DLD1 (cell line): ENCODE results near the gene NCF1.
"Not testable (repeated sequence)": the region's sequence is repeated elsewhere in the genome, so short reads cannot be mapped to it uniquely, and the experiment has no call there.

Source experiments
- in situ Hi-C: cut with HindIII; loops from 2 replicates; pipeline ENCODE4 v1.10.0; 2017; ENCODE audit warnings: low sequenced_read_pairs

NCF1 gene

DNA sequence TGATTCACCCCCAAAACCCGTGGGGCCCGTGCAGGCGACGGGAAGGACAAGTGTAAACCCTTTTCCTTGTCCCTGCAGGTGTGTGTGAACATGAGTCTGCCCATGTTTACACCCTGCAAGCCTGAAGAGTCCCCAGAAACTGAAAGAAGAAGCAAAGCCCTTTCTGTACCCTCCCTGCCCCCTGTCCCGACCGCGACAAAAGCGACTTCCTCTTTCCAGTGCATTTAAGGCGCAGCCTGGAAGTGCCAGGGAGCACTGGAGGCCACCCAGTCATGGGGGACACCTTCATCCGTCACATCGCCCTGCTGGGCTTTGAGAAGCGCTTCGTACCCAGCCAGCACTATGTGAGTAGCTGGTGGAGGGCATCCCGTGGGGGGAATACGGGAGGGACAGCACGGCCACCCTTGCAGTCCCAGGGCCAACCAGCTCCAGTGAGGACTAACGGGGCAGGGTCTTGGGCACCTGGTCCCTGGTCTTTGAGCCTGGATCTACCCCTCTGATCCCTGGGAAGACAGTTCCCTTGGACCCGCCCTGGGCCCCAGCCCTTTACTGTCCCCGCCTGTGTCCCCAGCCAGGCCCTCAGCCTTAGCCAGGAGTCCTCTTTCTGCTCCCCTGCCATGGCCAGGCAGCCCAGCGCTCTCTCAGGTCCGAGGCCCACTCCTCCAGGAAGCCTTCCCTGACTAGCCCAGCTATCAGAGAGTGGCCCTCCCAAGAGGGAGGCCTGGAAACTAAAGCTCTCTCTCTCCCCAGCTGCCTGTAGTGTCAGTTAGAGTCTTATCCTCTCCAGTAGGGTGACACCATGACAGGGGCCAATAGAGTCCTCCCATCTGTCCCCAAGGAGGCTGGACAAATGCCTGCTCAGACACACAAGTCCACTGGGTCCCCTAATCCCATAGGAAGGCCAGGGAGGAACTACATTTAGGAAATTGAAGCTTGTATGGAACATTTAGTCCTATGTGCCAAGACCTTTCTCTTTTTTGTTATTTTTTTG, at the start of gene NCF1:
NCF1 (plus strand) TSS at position 252 of the 991 bp plus-strand sequence; CDS start at position 273, 21 bp downstream.
- in situ Hi-C loops, result not testable (repeated sequence)

DNA sequence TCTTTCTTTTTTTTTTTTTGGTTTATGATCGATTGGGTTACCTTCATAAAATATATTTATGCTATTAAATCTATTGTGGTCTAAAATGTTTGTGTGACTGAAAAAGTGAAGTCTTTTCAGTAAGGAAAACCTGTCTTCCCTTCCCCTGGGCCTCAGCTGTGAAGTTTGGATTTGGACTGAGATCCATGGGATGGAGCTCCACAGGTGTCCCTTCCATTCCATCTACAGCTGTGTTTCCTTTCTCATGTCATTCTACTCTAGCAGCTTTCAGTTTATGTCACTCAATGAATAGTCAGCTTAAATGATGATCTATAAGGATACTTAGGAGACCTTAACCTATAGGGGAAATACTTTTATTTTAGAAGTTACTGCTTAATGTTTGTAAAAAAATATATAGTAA, 48.0 kb upstream of the NCF1 start:
- in situ Hi-C loops, result no loop called here

DNA sequence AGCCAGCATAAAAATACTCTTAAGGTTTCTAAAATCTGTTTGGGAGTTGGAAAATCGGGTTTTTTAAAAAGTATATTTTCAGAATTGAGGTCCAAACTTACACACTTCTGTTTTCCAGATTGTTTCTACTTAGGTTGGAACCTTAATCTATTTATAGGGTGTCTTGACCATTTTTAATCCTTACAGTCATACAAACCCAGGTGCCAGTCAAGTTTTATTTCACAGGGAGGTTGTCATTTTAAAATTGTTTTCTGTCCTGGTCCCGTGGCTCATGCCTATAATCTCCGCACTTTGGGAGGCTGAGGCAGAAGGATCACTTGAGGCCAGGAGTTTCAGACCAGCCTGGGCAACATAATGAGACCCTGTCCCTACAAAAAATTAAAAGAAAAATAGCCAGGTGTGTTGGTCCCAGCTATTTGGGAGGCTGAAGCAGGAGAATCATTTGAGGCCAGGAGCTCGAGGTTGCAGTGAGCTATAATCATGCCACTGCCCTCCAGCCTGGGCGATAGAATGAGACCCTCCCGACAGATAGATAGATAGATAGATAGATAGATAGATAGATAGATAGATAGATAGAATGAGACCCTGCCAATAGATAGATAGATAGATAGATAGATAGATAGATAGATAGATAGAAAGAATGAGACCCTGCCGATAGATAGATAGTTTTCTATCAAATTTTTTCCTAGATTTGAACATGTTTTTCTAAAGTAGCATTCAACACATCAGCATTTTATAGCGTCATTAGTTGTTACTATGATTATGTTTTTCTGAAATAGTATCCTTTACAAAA, 47.3 kb upstream of the NCF1 start:
- in situ Hi-C loops, result no loop called here

DNA sequence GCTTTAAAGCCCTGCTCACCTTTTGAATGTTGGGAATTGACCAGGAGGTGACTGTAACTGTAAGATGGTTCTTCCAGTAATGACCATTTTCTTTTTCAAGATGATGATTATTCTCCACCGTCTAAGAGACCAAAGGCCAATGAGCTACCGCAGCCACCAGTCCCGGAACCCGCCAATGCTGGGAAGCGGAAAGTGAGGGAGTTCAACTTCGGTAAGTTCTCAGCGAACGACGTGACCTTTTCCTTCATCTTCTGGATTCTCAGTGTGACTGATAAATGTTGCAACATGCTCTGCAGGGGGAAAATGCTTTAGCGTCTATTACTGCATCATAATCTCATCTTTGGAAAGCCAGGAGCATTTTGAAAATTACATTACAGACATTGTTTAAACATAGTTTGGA, 45.1 kb upstream of the NCF1 start:
- in situ Hi-C loops, result not testable (repeated sequence)

DNA sequence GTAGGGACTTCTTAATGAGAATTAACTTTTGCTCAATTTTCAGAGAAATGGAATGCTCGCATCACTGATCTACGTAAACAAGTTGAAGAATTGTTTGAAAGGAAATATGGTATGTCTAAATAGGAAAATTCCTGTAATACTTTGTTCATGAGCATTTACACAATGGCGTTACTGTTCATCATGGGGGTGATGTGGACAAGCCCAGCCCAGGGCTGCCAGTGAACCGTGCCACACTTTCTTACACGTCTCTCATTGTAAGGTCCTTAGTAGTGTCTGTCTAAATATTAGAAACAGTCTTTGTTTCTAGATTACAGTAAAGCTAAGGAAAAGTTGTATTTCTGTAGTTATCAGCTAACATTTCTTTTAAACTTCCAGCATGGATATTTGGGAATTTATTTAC, 43.6 kb upstream of the NCF1 start:
- in situ Hi-C loops, result not testable (repeated sequence)

DNA sequence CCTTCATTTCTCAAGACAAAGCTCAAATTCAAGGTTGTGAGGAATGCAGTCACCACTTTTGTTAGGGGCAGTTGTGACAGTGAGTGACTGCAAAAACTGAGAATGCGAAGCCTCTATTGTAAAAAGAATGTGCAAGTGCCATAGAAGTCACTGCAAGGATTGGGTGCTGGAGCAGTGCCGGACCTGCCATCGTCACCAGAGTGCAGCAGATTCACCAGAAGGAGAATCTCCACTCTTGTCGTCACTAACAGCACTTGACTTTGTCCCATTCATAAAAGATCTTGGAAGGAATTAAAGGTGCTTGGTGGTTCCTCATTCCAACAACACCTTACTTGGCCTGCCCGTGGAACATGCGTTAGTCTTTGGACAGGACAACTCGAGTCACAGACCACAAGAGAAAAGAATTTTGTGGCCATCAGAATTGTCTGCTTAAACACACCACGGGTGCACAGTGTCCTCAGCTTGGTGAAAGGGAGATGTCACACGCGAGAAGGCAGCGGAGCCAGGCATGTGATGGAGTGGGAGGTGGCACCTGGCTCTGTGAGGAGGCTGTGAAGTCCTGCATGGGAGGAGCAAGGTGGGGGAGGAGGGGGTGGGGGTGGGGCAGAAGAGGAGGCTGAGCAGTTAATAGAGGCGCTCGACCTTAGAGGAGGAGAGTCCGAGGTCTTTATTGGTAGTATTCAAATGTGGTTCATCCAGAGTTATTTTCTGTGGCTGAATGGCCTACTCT, 33.7 kb upstream of the NCF1 start:
- in situ Hi-C loops, result not testable (repeated sequence)

DNA sequence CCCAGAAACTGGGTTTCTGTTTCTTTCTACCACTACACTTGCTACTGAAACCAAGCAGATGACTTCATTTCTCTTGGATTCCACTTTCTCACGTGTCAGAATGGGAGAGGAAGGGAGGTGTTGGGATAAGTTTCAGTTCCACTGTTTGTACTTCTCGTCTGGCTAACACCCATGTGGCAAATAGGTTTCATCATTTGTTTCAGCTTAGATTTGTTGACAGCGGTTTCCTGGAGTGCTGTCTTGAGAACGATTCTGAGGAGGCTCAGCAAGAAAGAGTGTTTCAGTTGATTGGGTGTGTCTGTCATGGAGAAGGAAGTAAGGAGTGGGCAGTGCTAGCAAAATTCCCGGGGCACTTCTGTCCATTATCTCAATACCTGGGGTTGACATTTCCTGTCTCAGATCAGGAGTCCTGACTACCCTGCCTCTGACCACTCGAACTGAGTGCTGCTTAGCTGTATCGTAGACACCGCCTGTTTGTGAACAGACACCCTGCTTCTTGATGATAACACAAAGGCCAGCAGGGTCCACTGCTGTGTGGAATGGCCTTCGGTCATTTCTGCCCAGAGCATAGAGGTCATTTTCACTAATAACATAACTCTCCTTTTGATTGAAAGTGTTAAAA, 29.8 kb upstream of the NCF1 start:
- in situ Hi-C loops, result not testable (repeated sequence)

DNA sequence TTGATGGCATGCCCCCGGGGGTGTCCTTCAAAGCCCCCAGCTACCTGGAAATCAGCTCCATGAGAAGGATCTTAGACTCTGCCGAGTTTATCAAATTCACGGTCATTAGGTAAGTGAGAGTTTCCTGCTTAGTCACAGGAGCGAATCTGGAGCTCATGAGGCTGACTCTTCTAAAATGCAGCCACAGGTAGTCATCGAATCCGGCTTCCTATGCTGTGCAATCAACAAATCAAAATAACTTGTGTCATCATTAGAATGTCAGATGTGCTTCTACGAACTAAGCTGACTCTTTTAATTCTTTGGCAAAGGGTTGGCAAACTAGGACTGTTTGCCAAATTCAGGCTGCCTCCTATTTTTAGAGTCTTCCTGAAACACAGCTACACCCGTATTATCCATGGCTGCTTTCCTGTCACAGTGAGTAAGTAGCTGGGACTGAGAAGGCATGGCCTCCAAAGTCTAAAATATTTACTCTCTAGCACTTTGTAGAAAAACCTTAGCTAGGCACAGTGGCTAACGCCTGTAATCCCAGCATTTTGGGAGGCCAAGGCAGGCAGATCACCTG, 19.8 kb upstream of the NCF1 start:
- in situ Hi-C loops, result not testable (repeated sequence)

DNA sequence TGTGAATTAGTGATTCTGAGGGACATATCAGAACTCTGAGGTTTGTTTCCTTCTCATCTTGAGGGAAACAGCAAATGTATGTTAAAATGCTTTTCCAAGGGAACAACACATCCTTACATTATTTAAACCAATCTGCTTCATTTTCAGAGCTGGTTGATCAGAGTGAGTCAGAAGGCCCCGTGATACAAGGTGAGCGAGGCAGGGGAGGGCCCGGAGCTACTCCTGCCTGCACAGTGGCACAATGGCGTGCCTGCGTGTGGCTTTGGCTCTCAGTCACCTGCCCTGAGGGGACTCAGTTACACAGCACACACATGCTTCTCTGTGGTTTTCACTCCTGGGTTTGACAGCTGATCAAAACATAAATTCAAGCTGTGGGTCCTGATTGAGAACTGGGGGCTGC, 17.1 kb upstream of the NCF1 start:
- in situ Hi-C loops, result not testable (repeated sequence)

DNA sequence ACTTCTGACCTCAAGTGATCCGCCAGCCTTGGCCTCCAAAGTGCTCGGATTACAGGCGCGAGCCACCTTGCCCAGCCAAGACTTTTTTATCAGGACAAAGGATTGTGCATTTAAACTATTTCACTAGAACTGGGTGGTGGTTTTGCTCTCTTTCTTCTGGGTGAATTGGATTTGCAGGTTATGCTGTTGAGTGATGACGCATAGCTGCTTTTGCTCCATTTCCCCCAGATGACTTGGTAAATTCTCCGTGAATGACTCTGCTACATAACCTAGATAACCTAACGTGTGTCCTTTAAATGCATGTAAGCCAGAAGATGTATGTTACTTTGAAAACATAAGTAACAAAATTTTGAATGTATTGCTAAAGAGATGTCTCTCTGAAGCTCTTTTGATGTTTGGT, 15.5 kb upstream of the NCF1 start:
- in situ Hi-C loops, result not testable (repeated sequence)

DNA sequence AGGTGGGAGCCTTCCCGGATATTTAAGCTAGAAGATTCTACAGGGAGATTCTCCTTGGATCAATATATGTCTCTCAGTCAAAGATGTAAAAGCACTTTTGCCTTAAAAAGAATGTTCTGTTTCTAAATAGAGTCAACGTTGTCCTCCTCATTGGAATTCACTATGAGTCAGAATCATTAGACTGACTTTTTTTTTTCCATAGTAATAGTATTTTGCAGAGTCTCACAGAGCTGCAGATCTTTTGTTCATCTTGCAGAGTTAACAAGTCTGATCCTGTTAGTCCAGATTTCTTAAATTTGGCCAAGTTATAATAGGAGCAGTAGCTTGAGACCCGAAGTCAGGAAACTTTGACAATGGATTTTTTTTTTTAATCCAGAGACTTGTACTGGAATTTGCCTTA, 14.8 kb upstream of the NCF1 start:
- in situ Hi-C loops, result not testable (repeated sequence)

DNA sequence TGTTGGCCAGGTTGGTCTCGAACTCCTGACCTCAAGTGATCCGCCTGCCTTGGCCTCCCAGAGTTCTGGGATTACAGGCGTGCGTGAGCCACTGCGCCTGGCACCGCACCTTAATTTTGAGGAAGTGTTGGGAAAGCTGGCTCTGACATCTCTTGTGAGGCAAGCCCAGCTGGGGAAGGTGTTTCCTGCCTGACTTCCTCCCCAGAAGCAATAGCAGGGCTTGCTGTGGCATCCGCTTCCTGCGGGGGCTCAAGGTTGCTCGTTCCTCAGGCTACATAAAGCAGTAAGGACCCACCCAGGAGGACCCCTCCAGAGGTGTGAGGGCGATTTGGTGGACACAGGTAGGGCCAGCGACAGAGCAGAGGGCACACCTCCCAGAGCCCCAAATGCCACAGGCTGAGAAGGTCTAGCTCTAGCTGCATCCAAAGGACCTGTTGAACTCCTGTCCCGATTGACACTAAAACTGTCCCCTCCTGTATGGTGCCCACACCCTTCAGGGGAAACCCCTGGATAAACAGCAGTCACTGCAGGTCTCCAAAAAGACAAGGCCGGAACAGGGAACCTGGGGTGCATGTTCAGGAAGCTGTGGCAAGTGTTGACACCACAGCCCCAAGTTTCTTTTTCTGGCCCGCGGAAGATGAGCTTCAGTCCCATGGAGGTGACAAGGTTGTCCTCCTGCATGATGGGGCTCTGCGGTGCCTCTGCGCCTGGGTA, 8.4 kb upstream of the NCF1 start:
- in situ Hi-C loops, result not testable (repeated sequence)

DNA sequence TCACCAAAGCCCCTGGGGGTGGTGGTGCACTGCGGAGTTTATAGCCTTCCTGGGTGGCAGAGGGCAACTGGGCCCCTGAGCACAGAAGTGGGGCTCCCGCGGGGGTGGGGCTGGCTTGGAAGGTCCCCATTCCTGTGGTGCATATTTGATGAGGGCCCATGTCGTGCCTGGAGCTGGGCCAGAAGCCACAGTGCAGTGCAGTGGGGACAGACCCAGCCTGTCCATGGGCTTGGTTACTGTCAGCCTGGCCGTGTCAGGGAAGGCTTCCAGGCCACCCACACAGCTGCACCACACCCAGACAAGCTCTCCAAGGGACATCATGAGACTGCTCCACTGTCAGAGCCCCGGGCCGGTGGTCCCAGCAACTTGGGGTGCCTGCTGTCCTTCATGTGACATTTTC, 7.3 kb upstream of the NCF1 start:
- in situ Hi-C loops, result not testable (repeated sequence)

DNA sequence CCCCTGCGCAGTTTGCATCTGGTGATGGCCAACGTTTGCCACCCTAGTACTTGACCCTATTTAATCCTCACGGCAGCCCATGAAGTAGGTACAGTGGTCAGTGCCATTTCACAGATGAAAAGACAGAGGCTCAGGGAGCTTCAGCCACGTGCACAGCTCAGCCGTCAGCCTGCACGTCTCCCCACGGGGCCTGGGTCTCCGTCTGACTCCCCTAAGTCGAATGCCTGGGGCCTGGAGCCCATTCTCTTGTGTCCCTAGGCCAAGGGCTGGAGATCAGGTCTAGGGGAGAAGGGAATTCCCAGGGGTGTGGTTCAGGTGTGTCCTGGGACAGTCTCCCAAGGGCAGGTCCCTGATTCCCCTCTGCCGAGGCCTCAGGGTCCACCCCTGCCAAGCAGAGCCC, 6.8 kb upstream of the NCF1 start:
- in situ Hi-C loops, result not testable (repeated sequence)

DNA sequence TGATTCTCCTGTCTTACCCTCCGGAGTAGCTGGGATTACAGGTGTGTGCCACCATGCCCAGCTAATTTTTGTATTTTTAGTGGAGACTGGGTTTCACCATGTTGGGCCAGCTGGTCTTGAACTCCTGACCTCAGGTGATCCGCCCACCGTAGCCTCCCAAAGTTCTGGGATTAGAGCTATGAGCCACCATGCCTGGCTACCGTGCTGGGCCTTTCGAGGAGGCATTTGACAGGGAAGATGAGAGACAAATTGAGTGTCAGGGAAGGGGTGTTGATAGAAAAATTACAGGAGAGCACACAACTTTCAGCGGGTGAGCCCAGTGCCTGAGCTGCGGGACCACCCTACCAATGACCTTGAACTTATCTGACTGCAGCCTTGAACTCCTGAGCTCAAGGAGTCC, 3.7 kb upstream of the NCF1 start:
- in situ Hi-C loops, result not testable (repeated sequence)

DNA sequence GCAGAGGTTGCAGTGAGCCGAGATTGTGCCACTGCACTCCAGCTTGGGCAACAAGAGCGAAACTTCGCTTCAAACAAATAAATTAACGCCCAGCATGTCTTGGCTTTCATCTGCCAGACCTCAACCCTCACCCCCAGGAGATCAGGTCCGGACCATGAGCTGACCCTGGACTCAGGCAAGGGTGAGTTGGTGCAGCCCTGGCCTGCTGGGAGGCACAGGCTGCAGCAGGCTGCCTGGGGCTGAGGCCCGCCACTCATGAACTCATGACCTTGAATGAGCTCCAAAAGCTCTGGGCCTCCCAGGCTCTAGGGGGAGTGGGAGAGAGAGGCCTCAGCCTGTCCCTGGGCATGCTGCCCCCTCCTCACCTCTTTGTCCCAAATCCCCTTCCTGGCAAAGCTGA, 1.7 kb upstream of the NCF1 start:
- in situ Hi-C loops, result not testable (repeated sequence)

DNA sequence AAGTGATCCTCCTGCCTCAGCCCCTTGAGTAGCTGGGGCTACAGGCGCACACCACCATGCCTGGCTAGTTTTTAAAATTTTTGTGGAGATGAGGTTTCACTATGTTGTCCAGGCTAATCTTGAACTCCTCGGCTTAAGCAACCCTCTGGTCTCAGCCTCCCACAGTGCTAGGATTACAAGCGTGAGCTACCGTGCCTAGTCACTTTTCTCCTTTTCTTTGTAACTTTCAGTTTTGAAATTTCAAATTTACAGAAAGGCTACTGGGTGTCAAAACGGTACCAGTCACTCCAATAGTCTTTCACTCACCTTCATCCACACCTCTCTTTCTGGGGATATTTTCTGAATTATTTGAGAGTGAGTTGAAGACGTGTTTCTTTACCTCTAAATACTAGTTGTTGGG, 1.3 kb downstream of the NCF1 start:
- in situ Hi-C loops, result not testable (repeated sequence)

DNA sequence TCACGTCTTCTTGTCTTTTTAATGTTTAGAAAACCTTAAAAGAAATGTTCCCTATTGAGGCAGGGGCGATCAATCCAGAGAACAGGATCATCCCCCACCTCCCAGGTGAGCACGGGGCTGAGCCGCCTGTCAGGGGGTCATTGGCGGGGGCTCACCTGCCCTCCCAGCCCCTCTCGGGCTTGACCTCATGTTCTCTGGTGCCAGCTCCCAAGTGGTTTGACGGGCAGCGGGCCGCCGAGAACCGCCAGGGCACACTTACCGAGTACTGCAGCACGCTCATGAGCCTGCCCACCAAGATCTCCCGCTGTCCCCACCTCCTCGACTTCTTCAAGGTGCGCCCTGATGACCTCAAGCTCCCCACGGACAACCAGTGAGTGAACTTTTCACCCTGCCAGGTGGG, 5.2 kb downstream of the NCF1 start:
- in situ Hi-C loops, result not testable (repeated sequence)

DNA sequence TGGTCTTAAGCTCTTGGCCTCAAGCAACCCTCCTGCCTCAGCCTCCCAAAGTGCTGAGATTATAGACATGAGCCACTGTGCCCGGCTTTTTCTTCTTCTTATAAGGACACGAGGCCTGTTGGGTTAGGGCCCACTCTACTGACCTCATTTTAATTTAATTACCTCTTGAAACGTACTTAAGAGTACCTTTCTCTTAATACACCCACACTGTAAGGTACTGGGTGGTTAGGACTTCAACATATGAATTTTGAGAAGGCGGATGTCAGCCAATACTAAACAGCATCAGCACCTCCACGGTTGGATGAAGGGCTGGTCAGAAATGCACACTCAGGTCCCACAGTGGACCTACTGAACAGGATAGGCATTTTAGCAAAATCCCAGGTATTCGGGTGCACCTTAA, 7.9 kb downstream of the NCF1 start:
- in situ Hi-C loops, result not testable (repeated sequence)

DNA sequence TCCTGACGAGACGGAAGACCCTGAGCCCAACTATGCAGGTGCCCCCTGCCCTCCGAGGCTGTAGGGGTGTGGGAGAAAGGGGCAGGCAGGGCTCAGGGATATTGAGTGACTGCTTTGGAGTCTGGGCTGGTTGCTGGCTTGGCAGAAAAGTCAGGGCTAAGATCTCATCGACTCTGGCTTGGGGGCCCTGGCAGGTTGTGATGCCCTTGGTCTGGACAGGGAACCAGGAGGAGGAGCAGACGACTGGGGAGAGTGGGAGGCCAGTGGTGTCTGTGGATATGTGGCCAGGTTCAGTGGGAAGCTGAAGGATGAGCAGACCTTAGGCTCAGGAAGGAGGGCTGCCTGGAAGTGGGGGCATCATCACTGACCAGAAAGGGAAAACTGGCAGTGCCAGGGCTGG, 9.8 kb downstream of the NCF1 start:
- in situ Hi-C loops, result not testable (repeated sequence)
